Measurements from ENCODE around the gene ATG9A.
"Not testable (repeated sequence)": the region's sequence is repeated elsewhere in the genome, so short reads cannot be mapped to it uniquely, and the experiment has no call there.

Gene ATG9A, protein sequence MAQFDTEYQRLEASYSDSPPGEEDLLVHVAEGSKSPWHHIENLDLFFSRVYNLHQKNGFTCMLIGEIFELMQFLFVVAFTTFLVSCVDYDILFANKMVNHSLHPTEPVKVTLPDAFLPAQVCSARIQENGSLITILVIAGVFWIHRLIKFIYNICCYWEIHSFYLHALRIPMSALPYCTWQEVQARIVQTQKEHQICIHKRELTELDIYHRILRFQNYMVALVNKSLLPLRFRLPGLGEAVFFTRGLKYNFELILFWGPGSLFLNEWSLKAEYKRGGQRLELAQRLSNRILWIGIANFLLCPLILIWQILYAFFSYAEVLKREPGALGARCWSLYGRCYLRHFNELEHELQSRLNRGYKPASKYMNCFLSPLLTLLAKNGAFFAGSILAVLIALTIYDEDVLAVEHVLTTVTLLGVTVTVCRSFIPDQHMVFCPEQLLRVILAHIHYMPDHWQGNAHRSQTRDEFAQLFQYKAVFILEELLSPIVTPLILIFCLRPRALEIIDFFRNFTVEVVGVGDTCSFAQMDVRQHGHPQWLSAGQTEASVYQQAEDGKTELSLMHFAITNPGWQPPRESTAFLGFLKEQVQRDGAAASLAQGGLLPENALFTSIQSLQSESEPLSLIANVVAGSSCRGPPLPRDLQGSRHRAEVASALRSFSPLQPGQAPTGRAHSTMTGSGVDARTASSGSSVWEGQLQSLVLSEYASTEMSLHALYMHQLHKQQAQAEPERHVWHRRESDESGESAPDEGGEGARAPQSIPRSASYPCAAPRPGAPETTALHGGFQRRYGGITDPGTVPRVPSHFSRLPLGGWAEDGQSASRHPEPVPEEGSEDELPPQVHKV

DNA sequence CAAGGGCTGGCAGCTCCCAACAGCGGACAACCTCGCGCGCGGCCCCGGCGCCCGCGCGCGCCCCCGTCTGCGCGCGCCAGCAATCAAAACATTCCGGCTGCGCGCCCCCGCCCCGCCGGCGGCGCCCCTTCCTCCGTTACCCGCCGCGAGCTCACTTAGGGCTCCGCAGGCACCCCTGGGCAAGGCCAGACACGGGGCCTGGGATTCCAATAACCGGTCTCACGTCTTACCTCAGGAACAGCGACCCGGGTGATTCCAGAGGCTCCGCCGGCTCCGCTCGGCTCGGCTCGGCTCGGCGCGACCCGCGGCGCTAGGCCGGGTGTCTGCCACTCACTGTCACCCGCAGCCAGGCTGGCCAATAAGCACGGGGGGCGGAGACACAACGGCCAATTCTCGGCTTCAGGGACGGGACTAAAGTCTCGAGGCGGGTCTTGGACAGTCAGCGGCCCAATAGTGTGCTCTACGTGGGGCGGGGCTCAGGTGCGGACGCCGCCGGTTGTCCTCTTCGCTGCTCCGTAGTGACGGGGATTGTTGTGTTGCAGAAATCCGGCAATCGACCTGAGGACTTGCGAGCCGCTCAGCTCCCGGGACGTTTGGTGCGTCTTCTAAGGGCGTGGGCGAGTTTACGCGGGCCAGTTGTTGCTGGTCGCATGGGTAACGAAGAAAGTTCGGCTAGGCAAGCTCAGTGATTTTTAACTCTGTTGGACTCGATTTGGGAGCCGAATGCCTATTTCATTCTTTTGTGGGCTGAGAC is at the start of gene ATG9A, which contains the start of gene ANKZF1:
ATG9A (minus strand) TSS at position 332 of the 754 bp plus-strand sequence. CDS start 1,612 bp downstream, outside the sequence.
ANKZF1 (plus strand) TSS at position 502 of the 754 bp plus-strand sequence. CDS start 452 bp downstream, outside the sequence.
- DNase-seq (ENCODE audit: low read depth in 1 of 2, low spot score in 1 of 2): peak; percentile 93 to 94

DNA sequence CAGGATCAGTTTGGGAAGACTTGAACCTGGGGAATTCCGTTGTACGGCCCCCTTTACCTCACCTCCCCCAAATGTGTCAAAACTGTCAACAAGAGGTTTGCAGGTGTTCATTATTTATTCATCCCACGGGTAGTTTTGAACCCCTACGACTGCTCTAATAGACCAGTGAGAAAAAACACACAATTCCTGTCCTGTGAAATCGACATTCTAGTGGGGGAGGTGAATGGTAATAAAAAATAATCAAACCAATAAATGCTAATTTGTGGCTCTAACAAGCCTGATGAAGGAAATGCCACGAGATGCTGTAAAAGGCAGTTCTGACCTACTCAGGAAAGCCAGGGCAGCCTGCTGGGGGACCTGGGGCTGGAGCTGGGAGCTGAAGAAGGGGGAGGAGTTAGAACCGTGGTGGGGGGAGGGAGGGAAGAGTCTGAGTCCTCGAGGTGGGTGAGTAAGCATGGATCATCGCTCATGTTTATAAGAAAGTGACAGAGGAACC is 49.3 kb upstream of the ATG9A start:
- DNase-seq (ENCODE audit: low read depth in 1 of 2, low spot score in 1 of 2): no peak

DNA sequence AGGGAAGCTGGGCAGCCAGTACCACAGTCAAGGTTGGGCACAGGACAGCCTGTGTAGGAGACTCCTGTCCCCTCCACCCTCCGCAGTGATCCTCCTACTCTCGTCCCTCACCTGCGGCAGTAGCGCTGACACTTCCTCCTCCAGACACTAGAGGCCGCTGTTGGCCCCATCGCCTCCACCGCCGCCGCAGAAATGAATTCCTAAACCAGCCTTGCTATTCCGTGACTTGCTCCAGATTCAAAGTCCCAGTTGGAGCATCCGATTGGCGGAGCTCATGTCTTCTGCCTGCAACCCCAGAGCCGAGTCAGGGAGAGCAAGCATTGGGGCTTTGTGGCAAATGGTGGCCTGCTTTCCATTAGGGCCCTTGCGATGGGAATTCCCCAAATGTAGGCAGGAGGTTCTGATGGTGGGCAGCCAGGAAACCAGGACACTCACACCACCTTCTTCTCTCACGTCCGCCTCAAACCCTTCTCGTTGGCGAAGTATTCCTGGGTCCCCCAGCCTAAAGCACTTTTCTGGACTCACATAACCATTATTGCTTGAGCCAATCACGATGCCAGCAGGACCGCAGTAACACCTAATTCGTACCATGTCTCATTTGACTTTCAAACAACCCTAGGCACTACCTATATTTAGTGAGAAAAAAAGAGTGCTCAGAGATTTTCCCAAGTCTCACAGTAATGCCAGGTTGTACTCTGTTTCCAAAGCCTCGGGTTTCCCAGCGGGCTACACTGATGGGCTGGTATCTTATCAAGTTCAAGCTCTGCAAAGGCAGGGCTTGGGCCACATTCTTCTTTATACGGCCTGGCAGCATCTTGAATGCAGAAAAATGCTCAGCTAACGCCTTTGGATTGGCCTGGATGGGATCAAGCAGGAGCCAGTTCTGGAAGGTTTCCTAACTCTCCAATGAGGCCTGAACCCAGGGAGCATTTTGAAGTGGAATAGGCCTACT is 48.5 kb upstream of the ATG9A start:
- peak; percentile 52 to 61 for DNase-seq (ENCODE audit: low read depth in 1 of 2, low spot score in 1 of 2)

DNA sequence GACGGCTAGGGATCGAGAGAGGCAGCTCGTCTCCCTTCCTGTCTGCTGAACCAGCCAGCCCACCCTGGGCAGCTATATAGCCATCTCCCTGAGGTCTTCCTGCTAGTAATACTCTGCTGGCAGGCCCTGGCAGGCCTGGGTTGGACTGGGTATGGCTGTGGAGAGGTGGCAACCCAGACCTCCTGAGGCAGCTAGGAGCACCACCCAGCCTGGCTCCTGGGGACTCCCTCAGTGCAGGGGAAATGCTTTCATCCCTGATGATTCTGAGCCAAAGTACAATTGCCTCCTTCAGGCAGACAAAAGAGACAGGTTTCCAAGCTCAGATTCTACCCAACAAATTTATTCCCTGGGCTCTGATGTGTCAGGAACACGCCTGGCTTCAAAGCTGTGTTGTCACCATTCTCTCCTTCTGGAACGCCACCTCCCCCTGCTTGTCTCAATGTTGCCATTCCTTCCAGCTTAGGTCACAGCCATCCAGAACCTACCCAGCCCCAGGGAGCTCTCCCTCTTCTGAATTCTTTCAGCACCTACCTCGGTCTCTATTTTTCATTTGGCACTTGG is 45.0 kb upstream of the ATG9A start:
- no peak for DNase-seq (ENCODE audit: low read depth in 1 of 2, low spot score in 1 of 2)

DNA sequence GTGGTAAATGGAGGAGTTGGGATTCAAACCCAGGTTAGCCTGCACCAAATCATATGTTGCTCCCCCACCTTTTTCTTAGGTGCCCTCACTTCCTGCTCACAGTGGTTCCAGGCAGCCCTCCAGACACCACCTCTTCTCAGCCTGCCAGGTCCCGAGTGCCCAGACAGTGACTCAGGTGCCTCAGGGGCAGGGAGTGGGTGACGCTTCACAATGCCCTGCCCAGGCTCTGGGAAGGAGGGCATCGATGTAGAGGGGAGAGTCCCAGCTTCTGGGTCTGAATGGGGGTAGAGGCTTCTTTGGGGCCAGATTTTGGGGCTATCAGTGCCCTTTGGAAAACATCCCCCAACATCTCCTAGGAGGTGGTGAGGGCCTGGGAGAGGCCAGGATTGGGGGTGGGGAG is 44.5 kb upstream of the ATG9A start:
- no peak for DNase-seq (ENCODE audit: low read depth in 1 of 2, low spot score in 1 of 2)

DNA sequence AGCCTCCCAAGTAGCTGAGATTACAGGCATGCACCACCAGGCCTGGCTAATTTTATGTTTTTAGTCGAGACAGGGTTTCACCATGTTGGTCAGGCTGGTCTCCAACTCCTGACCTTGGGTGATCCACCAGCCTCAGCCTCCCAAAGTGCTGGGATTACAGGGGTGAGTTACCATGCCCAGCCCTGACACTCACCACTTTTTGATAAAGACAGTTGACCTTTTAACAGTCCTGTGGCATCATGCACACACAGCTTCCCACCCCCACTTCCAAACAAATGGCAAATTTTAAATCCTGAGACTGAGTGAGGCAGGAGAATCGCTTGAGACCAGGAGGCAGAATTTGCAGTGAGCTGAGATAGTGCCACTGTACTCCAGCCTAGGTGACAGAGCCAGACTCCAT is 43.6 kb upstream of the ATG9A start:
- DNase-seq (ENCODE audit: low read depth in 1 of 2, low spot score in 1 of 2): no peak

DNA sequence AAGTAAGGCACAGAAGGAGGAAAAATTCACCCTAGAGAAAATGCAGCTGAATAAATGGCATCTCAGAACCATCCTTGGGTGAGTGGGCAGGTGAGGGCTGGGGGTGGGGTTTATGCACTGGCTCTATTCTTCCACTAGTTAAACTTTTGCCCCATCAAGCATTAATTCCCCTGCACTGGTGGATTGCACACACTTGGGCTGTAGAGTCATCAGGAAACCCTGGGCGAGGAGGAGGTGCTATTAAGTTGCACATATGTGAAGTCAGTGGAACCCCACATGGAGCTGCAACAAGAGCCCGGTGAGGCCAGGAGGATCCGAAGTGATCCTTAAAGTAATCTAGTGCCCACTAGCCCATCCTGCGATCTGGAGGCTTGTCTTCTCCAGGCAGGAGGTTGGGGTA is 42.9 kb upstream of the ATG9A start:
- no peak for DNase-seq (ENCODE audit: low read depth in 1 of 2, low spot score in 1 of 2)

DNA sequence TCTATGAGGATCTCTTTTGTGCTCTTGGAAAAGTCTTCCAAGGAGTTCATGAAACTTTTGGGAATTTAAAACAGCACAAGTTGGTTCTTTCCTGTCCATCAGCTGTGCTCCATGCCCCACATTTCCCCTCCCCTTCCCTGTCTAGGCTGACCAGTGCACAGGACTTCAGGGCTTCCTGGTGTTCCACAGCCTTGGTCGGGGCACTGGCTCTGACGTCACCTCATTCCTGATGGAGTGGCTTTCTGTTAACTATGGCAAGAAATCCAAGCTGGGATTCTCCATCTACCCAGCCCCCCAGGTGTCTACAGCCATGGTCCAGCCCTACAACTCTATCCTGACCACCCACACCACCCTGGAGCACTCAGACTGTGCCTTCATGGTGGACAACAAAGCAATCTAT is 41.6 kb upstream of the ATG9A start:
- no peak for DNase-seq (ENCODE audit: low read depth in 1 of 2, low spot score in 1 of 2)

DNA sequence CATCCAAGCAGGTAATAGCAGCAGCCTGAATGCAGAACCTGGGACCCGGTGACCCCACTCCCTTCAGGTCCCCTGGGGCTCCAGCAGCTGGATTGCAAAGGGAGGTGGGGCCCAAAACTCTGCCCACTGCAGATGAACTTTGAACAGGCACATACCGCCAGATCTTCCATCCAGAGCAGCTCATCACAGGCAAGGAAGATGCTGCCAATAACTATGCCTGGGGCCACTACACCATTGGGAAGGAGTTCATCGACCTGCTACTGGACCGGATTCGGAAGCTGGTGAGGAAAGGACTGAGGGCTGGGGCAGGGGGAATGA is 40.6 kb upstream of the ATG9A start:
- no peak for DNase-seq (ENCODE audit: low read depth in 1 of 2, low spot score in 1 of 2)

DNA sequence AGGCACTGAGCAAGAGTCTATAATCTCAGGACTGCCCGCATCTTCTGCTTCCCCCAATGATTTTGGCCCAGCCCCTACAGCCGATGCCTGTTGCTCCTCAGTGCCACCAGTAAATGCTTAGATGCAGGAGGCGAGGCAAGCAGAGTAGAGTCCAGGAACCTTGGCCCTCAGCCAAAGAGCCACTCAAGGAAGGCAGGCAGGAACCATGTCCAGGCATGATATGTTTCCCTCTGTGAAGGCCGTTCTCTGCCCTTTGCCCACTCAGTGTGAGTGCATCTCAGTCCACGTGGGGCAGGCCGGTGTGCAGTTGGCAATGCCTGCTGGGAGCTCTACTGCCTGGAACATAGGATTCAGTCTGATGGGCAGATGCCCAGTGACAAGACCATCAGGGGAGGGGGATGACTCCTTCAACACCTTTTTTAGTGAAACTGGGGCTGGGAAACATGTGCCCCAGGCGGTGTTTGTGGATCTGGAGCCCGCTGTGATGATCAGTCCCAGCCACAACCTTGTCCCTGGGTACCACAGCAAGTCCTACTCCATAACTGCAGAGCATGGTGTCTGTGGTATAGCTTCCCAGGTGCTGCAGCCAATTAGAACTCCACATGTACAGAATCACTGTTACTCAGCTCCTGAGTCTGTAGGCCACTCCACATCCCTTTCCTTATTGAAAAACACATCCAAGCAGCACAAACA is 40.1 kb upstream of the ATG9A start:
- no peak for DNase-seq (ENCODE audit: low read depth in 1 of 2, low spot score in 1 of 2)

DNA sequence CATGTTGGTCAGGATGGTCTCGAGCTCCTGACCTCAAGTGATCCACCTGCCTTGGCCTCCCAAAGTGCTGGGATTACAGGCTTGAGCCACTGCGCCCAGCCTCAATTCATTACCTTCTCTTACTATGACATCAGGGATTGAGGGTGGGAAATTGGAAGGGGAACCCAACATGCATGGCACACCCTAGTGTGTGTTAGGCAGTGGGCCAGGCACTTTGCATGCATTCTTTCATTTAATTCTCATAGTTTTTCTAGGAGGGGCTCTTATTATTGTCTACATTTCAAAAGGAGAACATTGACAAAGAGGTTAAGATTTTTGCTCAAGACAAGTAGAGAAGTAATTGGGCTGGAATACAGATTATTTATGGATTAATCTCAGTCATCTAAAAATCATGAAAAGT is 38.9 kb upstream of the ATG9A start:
- no peak for DNase-seq (ENCODE audit: low read depth in 1 of 2, low spot score in 1 of 2)

DNA sequence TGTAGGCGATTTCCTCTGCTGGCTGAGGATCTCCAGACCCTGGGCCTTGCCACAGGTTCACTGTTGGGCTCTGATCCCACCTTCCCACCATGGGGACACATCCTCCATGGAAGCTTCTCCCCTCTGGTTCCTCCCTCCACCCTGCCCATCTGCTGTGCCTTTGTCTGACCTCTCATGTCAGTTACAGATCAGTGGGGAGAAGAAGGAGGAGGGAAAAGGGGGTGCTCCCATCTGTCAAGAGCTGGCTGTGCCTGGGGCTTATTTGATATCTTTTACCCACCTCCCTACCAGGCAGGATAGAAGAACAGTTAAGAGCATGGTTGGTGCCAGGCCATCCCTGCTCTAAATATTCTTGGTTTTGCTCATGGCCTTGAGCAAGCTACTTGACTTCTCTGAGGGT is 37.5 kb upstream of the ATG9A start:
- DNase-seq (ENCODE audit: low read depth in 1 of 2, low spot score in 1 of 2): no peak

DNA sequence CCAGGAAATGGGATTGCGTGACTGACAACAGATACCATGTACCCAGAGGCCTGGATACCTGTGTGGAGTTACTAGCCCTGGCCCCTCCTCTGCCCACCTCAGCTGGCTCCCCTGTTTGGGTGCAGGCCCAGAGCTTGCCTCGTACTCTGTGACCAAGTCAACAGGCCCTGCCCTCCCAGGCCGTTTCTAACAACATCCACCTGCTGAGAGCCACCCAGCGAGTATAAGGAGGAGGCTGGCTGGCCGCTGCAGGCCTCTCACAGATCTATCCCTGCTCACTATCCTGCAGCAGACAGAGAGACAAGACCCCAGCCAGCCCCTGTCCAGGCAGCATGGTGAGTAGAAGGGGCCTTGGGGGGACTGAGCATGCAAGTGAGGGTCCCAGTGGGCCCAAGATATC is 36.8 kb upstream of the ATG9A start:
- no peak for DNase-seq (ENCODE audit: low read depth in 1 of 2, low spot score in 1 of 2)

DNA sequence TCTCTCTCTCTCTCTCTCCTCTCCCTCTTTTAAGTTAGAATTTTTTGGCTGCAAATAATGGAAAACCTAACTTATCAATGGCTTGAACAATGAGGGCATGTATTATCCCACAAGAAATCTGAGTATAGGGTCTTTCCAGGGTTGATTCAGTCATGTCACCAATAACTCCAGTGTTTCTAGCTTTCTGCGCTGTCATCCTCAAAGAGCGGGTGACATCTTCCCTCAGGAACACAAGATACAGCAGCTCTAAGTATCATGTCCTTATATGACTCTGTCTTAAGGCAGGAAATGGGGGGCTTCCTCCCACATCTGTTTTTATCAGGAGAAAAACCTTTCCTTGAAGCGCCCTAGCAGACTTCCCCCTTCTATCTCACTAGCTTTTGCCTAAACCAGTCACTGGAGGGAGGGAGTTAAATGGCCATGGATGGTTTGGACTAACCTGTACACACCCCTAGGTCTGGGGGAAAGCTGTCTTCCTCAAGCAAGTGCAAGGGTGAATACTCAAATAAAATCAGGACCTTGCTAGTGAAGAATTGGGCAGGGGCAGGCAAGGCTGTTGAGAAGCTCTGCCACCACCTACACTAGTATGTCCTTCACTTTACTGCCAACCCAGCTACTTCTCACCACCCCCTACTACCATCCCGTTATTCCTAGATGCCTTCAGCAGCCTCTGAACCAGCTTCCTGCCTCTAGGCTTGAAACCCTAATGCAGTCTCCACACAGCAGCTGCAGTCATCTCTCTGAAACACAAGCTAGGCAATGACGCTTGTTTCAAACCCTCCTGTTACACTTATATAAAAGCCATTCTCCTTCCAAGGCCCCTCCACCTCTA is 31.8 kb upstream of the ATG9A start:
- DNase-seq (ENCODE audit: low read depth in 1 of 2, low spot score in 1 of 2): no peak

DNA sequence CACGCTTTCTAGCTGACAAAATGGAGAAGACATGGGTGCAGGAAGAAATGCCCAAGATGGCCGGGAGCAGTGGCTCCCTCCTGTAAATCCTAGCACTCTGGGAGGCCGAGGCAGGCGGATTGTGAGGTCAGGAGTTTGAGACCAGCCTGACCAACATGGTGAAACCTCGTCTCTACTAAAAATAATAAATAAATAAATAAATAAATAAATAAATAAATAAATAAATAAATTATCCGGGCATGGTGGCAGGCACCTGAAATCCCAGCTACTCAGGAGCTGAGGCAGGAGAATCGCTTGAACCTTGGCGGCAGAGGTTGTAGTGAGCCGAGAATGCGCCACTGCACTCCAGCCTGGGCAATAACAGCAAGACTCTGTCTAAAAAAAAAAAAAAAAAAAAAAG is 29.5 kb upstream of the ATG9A start:
- DNase-seq (ENCODE audit: low read depth in 1 of 2, low spot score in 1 of 2): not testable (repeated sequence)

DNA sequence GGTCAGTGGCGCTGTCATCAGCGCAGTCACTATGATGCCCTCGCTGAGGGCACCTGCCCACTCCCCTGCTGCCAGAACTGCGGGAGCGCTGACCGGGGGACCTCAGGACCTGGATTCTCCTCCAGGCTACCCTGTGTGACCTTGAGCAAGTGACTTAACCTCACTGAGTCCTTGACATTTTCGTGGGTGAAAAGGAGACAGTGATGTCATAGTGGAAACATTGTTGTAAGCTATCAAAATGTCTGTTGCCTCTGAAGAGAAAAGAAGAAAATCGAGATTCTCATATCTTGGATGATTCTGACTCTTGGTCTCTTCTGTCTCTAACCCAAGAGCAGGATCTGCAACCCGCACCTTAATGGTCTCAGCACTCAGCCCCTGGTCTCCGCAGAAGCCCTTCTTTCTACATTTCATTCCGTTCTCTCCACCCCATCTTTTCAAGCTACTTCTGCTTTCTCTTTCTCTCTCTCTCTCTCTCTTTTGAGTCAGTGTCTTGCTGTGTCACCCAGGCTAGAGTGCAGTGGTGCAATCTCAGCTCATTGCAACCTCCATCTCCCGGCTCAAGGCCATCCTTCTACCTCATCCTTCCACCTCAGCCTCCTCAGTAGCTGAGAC is 25.3 kb upstream of the ATG9A start:
- DNase-seq (ENCODE audit: low read depth in 1 of 2, low spot score in 1 of 2): no peak

DNA sequence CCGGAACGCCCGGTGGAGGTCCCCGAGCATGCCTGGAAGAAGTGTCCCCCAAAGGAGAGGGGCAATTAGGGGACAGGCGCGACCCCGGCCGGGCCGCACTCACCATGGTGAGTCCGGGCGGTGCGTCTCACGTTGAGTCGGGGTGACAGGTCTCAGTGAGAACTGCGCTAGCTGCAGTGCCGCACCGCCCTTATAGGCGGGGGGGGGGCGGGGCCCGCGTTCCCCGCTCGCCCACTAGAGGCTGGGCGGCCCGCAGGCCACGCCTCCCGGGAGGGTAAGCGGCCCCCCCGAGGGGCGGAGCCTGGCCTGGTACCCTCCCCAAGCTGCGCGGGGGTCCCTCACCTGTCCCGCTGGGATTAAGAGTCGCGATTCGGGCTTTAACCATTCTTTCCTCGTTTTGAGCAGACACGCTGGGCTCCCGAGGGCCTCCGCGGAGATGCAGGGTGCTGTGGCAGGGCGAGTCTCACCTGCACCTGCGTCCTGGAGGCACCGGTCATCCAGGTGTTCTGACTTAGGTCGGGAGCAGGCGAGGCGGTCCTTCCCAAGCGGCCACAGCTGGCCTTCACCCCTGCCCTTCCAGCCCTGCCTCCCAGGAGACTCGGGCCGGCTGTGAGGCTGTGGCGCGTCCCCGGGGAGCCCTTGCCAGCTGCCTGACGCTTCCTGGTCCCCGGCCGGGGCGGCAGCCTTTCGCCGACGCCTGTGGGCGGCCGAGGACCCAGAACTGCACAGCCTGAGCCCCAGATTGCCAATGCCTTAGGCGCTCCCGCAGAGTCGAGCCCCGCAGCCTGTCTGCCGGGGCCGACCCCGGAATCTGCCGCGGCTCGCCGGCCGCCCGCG is 24.5 kb upstream of the ATG9A start, which contains the start of gene TUBA4A:
TUBA4A (minus strand) TSS at position 166 of the 837 bp plus-strand sequence; CDS start at position 106, 60 bp downstream.
- DNase-seq (ENCODE audit: low read depth in 1 of 2, low spot score in 1 of 2): peak; percentile 88 to 89

All from stimulated activated CD4-positive, alpha-beta T cell treated with anti-CD3 and anti-CD28 coated beads, Interleukin-15, amount 100 ng/mL, for 1 hour (primary cell).